ENCODE results near the gene KCNQ5.

KCNQ5 gene

GRCh38 chr6:73079611-73079955 lies 457.7 kb downstream of the KCNQ5 start:
- no peak for FAIRE-seq
- peak; percentile 26 for DNase-seq (ENCODE audit: insufficient read length, low spot score)

- DNase-seq (ENCODE audit: insufficient read length, low spot score) = no peak
- FAIRE-seq = no peak
These were observed 458.1 kb downstream of the KCNQ5 start for GRCh38 chr6:73079978-73080377.

GRCh38 chr6:73081955-73082354 lies 460.1 kb downstream of the KCNQ5 start:
- no peak for DNase-seq (ENCODE audit: insufficient read length, low spot score)

GRCh38 chr6:73083886-73084285 lies 462.0 kb downstream of the KCNQ5 start:
- DNase-seq (ENCODE audit: insufficient read length, low spot score) = no peak

More at GRCh38 chr6:73081955-73082354, 460.1 kb downstream of the KCNQ5 start:
- no peak for FAIRE-seq

GRCh38 chr6:73085443-73085871 lies 463.6 kb downstream of the KCNQ5 start:
- DNase-seq (ENCODE audit: insufficient read length, low spot score) = no peak
- FAIRE-seq = no peak

More at GRCh38 chr6:73083886-73084285, 462.0 kb downstream of the KCNQ5 start:
- no peak for FAIRE-seq

GRCh38 chr6:73086726-73087125 lies 464.9 kb downstream of the KCNQ5 start:
- no peak for DNase-seq (ENCODE audit: insufficient read length, low spot score)
- no peak for FAIRE-seq

- FAIRE-seq = no peak
- DNase-seq (ENCODE audit: insufficient read length, low spot score) = no peak
These were observed 466.4 kb downstream of the KCNQ5 start for GRCh38 chr6:73088138-73088813.

GRCh38 chr6:73104921-73105320 lies 483.1 kb downstream of the KCNQ5 start:
- no peak for FAIRE-seq

GRCh38 chr6:73107016-73107415 lies 485.2 kb downstream of the KCNQ5 start:
- FAIRE-seq = no peak

More at GRCh38 chr6:73104921-73105320, 483.1 kb downstream of the KCNQ5 start:
- DNase-seq (ENCODE audit: insufficient read length, low spot score) = no peak

GRCh38 chr6:73108949-73109348 lies 487.1 kb downstream of the KCNQ5 start:
- no peak for FAIRE-seq
- no peak for DNase-seq (ENCODE audit: insufficient read length, low spot score)

More at GRCh38 chr6:73107016-73107415, 485.2 kb downstream of the KCNQ5 start:
- no peak for DNase-seq (ENCODE audit: insufficient read length, low spot score)

- no peak for FAIRE-seq
These were observed 487.8 kb downstream of the KCNQ5 start for GRCh38 chr6:73109659-73110058.

GRCh38 chr6:73116330-73116729 lies 494.5 kb downstream of the KCNQ5 start:
- FAIRE-seq = no peak

More at GRCh38 chr6:73109659-73110058, 487.8 kb downstream of the KCNQ5 start:
- no peak for DNase-seq (ENCODE audit: insufficient read length, low spot score)

GRCh38 chr6:73121421-73121993 lies 499.6 kb downstream of the KCNQ5 start:
- DNase-seq (ENCODE audit: insufficient read length, low spot score) = no peak

More at GRCh38 chr6:73116330-73116729, 494.5 kb downstream of the KCNQ5 start:
- DNase-seq (ENCODE audit: insufficient read length, low spot score) = no peak

GRCh38 chr6:73123632-73124329 lies 501.9 kb downstream of the KCNQ5 start:
- no peak for DNase-seq (ENCODE audit: insufficient read length, low spot score)
- no peak for FAIRE-seq

More at GRCh38 chr6:73121421-73121993, 499.6 kb downstream of the KCNQ5 start:
- FAIRE-seq = no peak

- DNase-seq (ENCODE audit: insufficient read length, low spot score) (peak; percentile 69), FAIRE-seq (peak; percentile 96)
These were observed 508.0 kb downstream of the KCNQ5 start for GRCh38 chr6:73129653-73130443.

GRCh38 chr6:73131706-73132105 lies 509.8 kb downstream of the KCNQ5 start:
- DNase-seq (ENCODE audit: insufficient read length, low spot score) (no peak), FAIRE-seq (peak; percentile 80)

GRCh38 chr6:73134588-73134987 lies 512.7 kb downstream of the KCNQ5 start:
- DNase-seq (ENCODE audit: insufficient read length, low spot score) (no peak), FAIRE-seq (no peak)

GRCh38 chr6:73139681-73140383 lies 518.0 kb downstream of the KCNQ5 start:
- DNase-seq (ENCODE audit: insufficient read length, low spot score) (no peak), FAIRE-seq (no peak)

- FAIRE-seq = no peak
- DNase-seq (ENCODE audit: insufficient read length, low spot score) = no peak
These were observed 521.7 kb downstream of the KCNQ5 start for GRCh38 chr6:73143551-73143950.

- FAIRE-seq (no peak), DNase-seq (ENCODE audit: insufficient read length, low spot score) (no peak)
These were observed 522.7 kb downstream of the KCNQ5 start for GRCh38 chr6:73144516-73144915.
